GM20000 (cell line): ENCODE results near the gene ALDH3A1.

Source experiments
- DNase-seq: peaks from one replicate; pipeline ENCODE4 v3.0.0; 2012; ENCODE audit warnings: low spot score
- TF ChIP-seq, protein P1 (sequence below): IDR thresholded peaks from 2 replicates; pipeline ENCODE4 v1.5.1; 2012; ENCODE audit warnings: mild to moderate bottlenecking, control low read depth; ENCODE audit errors: extremely low read depth, missing control alignments

Gene ALDH3A1

GRCh38 chr17:19747829-19748806 lies at the start of gene ALDH3A1:
ALDH3A1 (minus strand) TSS chr17:19748298; CDS start chr17:19745129, 3,169 bp downstream.
- no peak for DNase-seq
- TF ChIP-seq, protein P1, sequence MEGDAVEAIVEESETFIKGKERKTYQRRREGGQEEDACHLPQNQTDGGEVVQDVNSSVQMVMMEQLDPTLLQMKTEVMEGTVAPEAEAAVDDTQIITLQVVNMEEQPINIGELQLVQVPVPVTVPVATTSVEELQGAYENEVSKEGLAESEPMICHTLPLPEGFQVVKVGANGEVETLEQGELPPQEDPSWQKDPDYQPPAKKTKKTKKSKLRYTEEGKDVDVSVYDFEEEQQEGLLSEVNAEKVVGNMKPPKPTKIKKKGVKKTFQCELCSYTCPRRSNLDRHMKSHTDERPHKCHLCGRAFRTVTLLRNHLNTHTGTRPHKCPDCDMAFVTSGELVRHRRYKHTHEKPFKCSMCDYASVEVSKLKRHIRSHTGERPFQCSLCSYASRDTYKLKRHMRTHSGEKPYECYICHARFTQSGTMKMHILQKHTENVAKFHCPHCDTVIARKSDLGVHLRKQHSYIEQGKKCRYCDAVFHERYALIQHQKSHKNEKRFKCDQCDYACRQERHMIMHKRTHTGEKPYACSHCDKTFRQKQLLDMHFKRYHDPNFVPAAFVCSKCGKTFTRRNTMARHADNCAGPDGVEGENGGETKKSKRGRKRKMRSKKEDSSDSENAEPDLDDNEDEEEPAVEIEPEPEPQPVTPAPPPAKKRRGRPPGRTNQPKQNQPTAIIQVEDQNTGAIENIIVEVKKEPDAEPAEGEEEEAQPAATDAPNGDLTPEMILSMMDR, result no peak

DNA sequence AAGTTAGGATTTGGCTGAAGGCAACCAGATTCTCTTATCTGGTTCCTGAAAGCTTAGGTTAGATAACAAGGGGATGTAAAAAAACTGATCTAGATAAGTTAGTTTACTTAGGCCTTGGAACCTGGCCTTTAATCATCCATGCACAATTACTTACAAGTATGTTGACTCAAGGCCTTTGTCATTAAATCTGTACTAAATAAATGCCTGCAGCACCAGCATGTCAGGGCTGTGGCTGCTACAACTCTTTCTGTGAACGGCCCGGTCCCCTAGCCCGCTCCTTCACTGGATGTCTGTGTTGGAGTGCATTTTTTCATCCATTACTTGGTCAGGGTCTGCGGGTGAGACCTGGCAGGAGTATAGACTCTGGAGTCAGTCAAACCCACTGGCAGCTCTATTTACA lies 48.4 kb upstream of the ALDH3A1 start:
- DNase-seq, result no peak
- TF ChIP-seq, protein P1, result no peak

- no peak for DNase-seq
- TF ChIP-seq, protein P1, result no peak
Measured at GRCh38 chr17:19791918-19792550, 43.9 kb upstream of the ALDH3A1 start.

DNA sequence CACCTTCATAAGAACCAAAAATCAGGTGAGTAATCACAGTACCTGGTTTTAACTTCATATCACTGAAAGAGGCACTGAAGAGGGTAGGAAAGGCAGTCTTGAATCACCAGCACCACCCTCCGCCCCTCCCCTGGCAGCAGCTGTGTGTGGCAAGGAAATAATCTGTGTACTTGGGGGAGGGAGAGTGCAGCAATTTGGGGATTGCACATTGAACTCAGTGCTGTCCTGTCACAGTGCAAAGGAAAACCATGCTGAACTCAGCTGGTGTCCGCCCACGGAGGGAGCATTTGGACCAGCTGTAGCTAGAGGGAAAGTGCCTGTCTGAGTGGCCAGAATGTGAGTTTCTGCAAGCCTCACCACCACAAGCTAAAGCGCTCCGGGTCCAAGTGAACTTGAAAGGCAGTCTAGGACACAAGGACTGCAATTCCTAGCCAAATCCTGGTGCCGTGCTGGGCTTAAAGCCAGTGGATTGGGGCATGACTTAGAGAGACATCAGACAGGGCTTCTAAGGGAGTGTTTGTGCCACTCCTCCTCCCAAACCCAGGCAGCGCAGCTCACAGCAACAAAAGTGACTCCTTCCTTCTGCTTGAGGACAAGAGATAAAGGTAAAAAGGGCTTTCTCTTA lies 39.7 kb upstream of the ALDH3A1 start:
- TF ChIP-seq, protein P1, result no peak
- no peak for DNase-seq

GRCh38 chr17:19785854-19786253 lies 37.8 kb upstream of the ALDH3A1 start:
- no peak for DNase-seq
- TF ChIP-seq, protein P1, result no peak

DNA sequence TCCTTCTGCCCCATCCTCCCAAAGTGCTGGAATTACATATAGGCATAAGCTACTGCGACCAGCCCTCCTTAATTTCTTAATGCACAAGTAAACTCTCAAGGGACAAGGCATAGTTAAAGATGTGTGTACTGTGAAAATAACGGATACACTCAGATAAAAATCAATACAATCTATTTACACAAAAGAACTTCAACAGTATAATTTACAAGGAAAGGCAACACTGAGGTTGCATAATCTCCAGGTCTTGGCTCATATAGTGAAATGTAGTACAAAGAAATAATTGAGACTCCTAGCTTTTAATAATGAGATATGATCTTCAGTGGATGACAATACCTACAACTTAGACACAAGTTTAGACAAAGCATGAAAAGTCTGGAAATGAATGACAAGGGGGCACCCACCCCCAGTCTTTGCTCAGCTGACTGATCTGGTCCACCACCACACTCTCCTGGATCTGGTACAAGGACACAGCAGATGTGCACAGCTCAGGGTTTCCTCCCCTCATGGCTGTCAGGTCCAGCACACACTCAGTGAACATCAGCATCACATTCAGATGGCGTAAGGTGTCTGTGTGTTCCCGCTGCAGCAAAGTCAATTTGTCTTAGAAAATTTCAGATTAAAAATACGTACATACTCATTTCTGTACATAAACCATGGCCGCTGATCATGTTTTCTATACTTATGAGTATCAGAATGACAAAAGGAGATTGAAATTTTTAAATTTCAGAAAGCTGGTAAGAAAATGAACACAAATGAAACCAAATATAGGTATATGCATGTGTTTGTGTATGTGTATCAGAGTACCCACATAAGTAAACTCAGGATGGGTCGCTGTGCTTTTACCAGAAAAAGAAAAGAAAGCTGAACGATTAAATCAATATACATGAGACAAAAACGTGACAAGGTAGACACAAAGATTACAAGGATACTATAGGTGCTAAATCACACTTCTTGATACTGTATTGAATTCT lies 33.7 kb upstream of the ALDH3A1 start:
- TF ChIP-seq, protein P1, result no peak
- DNase-seq, result no peak
